Peyer's patch (tissue), 4 donors: ENCODE results near the gene POLR2C. TPM values are rescaled to one million over a fixed set of nuclear protein-coding genes. Genes with fewer than 3 reads are reported as not detected.

ENCODE experiments used
- DNase-seq, 3 donors: peaks; one replicate each; pipeline ENCODE4 v3.0.0-alpha.2; 2017 to 2019
- H3K27ac ChIP-seq, 4 donors: fragments of 200-600 bp; sonication (generic); one replicate each; pipeline ENCODE4 v1.5.1; 2016 to 2019
- H3K27me3 ChIP-seq, 2 donors: fragments of 200-600 bp; sonication (generic); one replicate each; pipeline ENCODE4 v1.5.1; 2019
- H3K36me3 ChIP-seq, 3 donors: fragments of 200-600 bp; sonication (generic); one replicate each; pipeline ENCODE4 v1.5.1; 2016 to 2019
- H3K4me1 ChIP-seq, 4 donors: fragments of 200-600 bp; sonication (generic); one replicate each; pipeline ENCODE4 v1.5.1; 2016 to 2019
- H3K4me3 ChIP-seq, 4 donors: fragments of 200-600 bp; sonication (generic); 1 replicate in 3 of 4; 2 replicates in 1 of 4; pipeline ENCODE4 v1.5.1; 2016 to 2019; ENCODE audit warnings: mild to moderate bottlenecking in 1 of 4
- H3K9me3 ChIP-seq, 4 donors: fragments of 200-600 bp; sonication (generic); one replicate each; pipeline ENCODE4 v1.5.1; 2016 to 2019; ENCODE audit warnings: mild to moderate bottlenecking in 1 of 4
- POLR2A ChIP-seq, 2 donors: fragments of 450-650 bp; IDR thresholded peaks; one replicate each; pipeline ENCODE4 v1.5.1; 2017; ENCODE audit warnings: antibody characterized with exemption in 2 of 2, mild to moderate bottlenecking in 2 of 2, moderate library complexity in 2 of 2
- total RNA-seq, 4 donors: library from RNA; depleted of rRNA; stranded (reverse); fragments of >200 nt; gene quantifications; one replicate each; pipeline ENCODE4 v1.1.0, GENCODE V29; 2016
- TF ChIP-seq, protein P1 (sequence below), 6 experiments: fragments of 450-650 bp in 4 of 6; fragments of 200-600 bp in 2 of 6; sonication (generic) in 1 of 6; IDR thresholded peaks; one replicate each; pipeline ENCODE4 v1.5.1; 2017 to 2019; ENCODE audit warnings: antibody characterized with exemption in 6 of 6, mild to moderate bottlenecking in 3 of 6, moderate library complexity in 1 of 6

The POLR2C gene
- total RNA-seq, 4 donors from 2014 or later, result 68.0 to 113 (median 84.8) TPM

DNA sequence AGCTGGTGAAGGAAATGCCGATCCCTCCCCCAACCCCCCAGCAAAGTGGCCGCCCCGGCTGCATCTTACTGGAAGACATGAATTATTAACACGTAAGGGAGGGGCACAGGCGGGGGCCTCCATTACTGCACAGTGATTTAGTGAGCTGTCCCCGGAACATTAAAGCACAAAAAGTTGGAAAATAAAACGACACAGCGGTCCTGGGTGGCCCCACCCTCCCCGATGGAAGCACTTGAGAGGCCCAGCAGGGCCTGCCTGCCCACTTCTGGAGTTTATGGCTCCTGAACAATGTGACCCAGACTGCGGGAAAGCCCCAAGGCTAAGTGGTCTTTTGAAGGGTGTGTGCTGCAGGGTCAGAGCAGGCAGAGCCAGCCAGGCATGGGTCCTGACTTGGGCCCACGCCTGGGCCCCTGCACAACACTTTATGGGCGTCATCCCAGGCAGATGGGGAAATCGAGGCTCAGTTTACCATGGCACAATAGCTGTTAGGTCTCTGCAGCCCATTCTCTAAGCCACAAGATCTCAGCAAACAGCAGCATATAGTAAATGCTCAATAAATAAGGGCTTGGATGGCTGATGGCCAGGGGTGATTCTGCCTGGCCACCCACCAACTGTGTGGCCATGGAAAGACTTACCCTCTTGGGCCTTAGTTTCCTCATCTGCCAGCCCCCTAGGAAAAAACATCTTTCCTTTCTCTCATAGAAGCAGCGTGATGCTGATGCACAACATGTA is 51.1 kb downstream of the POLR2C start:
- DNase-seq, result no peak
- H3K27me3 ChIP-seq, result no peaks in the 10 kb centered on the region
- peaks cover 0 to 3% (median 0%) of the 10 kb centered on the region in 3 donors for H3K36me3 ChIP-seq
- H3K9me3 ChIP-seq, result no peaks in the 10 kb centered on the region
- no peak overlapping the region for H3K27ac ChIP-seq
- H3K4me1 ChIP-seq, result peaks cover 0 to 17% (median 0%) of the 10 kb centered on the region in 4 donors
- TF ChIP-seq, protein P1, sequence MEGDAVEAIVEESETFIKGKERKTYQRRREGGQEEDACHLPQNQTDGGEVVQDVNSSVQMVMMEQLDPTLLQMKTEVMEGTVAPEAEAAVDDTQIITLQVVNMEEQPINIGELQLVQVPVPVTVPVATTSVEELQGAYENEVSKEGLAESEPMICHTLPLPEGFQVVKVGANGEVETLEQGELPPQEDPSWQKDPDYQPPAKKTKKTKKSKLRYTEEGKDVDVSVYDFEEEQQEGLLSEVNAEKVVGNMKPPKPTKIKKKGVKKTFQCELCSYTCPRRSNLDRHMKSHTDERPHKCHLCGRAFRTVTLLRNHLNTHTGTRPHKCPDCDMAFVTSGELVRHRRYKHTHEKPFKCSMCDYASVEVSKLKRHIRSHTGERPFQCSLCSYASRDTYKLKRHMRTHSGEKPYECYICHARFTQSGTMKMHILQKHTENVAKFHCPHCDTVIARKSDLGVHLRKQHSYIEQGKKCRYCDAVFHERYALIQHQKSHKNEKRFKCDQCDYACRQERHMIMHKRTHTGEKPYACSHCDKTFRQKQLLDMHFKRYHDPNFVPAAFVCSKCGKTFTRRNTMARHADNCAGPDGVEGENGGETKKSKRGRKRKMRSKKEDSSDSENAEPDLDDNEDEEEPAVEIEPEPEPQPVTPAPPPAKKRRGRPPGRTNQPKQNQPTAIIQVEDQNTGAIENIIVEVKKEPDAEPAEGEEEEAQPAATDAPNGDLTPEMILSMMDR (IDR thresholded peaks at IDR 0.05), result no peak
- TF ChIP-seq POLR2A (IDR thresholded peaks at IDR 0.05), result no peak
- H3K4me3 ChIP-seq, result no peak overlapping the region

GRCh38 chr16:57514371-57514770 is 51.9 kb downstream of the POLR2C start:
- Histone ChIP-seq H3K4me3 (no peak overlapping the region), H3K27me3 (no peaks in the 10 kb centered on the region), H3K9me3 (no peaks in the 10 kb centered on the region), H3K4me1 (peaks cover 0 to 17% (median 0%) of the 10 kb centered on the region in 4 donors), H3K27ac (no peak overlapping the region), H3K36me3 (peaks cover 0 to 3% (median 0%) of the 10 kb centered on the region in 3 donors)
- TF ChIP-seq, protein P1 (IDR thresholded peaks at IDR 0.05), result no peak
- no peak for DNase-seq

- no peak for DNase-seq
- TF ChIP-seq POLR2A (IDR thresholded peaks at IDR 0.05), result no peak
- TF ChIP-seq, protein P1 (IDR thresholded peaks at IDR 0.05), result no peak
- Histone ChIP-seq H3K27me3 (no peaks in the 10 kb centered on the region), H3K9me3 (no peaks in the 10 kb centered on the region), H3K27ac (no peak overlapping the region), H3K36me3 (peaks cover 0 to 3% (median 0%) of the 10 kb centered on the region in 3 donors), H3K4me1 (peaks cover 0 to 15% (median 0%) of the 10 kb centered on the region in 4 donors), H3K4me3 (no peak overlapping the region)
Measured at GRCh38 chr16:57514791-57515600, 52.5 kb downstream of the POLR2C start.

GRCh38 chr16:57516176-57516725 is 53.8 kb downstream of the POLR2C start:
- H3K27ac ChIP-seq, result no peak overlapping the region
- TF ChIP-seq POLR2A (IDR thresholded peaks at IDR 0.05), result no peak
- TF ChIP-seq, protein P1 (IDR thresholded peaks at IDR 0.05), result no peak
- DNase-seq, result no peak
- H3K9me3 ChIP-seq, result no peaks in the 10 kb centered on the region
- no peak overlapping the region for H3K4me3 ChIP-seq
- no peaks in the 10 kb centered on the region for H3K27me3 ChIP-seq
- H3K4me1 ChIP-seq, result peaks cover 0 to 9% (median 0%) of the 10 kb centered on the region in 4 donors
- H3K36me3 ChIP-seq, result peaks cover 0 to 3% (median 0%) of the 10 kb centered on the region in 3 donors

DNA sequence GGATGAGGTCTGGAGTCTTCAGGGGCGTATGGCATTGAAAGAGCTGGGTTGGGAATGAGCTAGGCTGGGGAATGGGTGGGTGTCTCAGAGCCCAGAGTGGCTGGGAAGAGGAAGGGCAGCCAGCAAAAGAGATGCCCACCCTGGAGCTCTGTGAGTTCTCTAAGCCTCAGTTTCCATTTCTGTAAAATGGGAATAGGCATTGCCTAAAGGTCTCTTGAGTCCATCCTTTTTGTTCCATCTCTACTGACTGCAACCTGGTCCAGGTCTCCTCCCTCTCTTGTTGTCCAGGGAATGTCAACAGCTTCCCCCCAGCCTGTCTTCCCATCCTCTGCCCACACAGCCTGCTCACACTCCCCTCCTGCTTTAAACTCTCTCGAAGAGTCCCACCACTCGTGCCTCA is 54.3 kb downstream of the POLR2C start:
- Histone ChIP-seq H3K27ac (no peak overlapping the region), H3K4me3 (no peak overlapping the region), H3K4me1 (peaks cover 0 to 9% (median 0%) of the 10 kb centered on the region in 4 donors), H3K36me3 (peaks cover 0 to 3% (median 0%) of the 10 kb centered on the region in 3 donors), H3K27me3 (no peaks in the 10 kb centered on the region), H3K9me3 (no peaks in the 10 kb centered on the region)
- TF ChIP-seq, protein P1 (IDR thresholded peaks at IDR 0.05), result no peak
- TF ChIP-seq POLR2A (IDR thresholded peaks at IDR 0.05), result no peak
- no peak for DNase-seq
